Activated T-cell treated with anti-CD3 and anti-CD28 coated beads, Interleukin-2, amount 50 U/mL, for 4 hours (primary cell): Measurements from ENCODE around the gene GDNF. TPM values are rescaled to one million over a fixed set of nuclear protein-coding genes. Genes with fewer than 3 reads are reported as not detected.

Experiments
- ATAC-seq, 2 donors: fragments of 200-7000 bp; cut with Tn5 transposase; one replicate each; pipeline ENCODE4 v1.10.0; 2021
- DNase-seq: peaks from one replicate; pipeline ENCODE4 v3.0.0-alpha.2; 2020
- H3K27me3 Mint-ChIP-seq: one replicate; pipeline ENCODE4 v1.8.0; 2021; ENCODE audit warnings: low read depth, mixed read lengths
- H3K36me3 Mint-ChIP-seq: one replicate; pipeline ENCODE4 v1.8.0; 2022; ENCODE audit warnings: mixed read lengths; ENCODE audit not compliant: insufficient read depth
- H3K4me1 Mint-ChIP-seq: one replicate; pipeline ENCODE4 v1.8.0; 2021; ENCODE audit warnings: low read depth, mixed read lengths
- H3K4me3 Mint-ChIP-seq: one replicate; pipeline ENCODE4 v1.8.0; 2021; ENCODE audit warnings: mild to moderate bottlenecking, moderate library complexity, mixed read lengths
- H3K9me3 Mint-ChIP-seq: one replicate; pipeline ENCODE4 v1.8.0; 2021; ENCODE audit warnings: mixed read lengths
- total RNA-seq, 3 donors: library from RNA; stranded (reverse); gene quantifications; one replicate each; pipeline ENCODE4 v1.2.1, GENCODE V29; 2021

Gene GDNF
- total RNA-seq, 3 donors from 2014 or later = not detected

DNA sequence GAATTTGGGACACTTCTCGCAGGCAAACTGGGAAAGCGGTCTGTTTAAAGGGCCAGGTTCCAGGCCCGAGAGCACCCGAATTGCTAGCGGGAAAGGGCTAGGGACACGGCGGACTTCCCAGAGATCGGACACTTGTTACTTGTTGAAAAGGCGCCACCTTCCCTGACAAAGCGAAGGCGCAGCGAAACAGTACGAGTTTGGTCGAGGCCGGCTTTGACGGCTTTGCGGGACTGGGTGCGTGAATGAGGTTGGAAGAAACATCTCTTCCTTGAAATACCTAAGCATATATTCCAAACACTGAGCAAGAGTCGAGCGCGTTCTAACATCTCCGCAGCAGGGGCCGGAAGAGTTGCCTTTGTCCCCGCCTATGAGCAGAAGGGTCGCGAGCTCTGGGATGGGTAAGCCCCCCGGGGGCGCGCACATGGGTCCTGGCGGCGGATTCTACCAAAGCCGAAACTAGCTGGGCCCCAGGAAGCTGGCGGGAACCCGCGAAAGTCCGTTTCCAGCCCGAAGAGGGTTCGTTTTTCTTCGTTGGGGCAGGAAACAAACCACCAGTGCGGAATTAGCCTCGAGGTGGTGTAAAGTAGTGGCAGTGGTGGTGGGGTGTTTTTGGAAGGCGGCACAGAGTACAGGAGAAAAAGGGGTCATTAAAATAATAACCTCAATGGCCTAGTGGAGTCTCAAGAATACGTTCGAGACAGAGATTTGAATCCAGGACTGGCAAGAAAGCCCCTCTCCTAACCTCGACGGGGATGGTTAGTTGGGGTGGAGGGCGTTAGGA, 1.5 kb downstream of the GDNF start:
- ATAC-seq (no peak), DNase-seq (no peak)
- H3K36me3 Mint-ChIP-seq = peaks cover 2% of the 10 kb centered on the region
- H3K9me3 Mint-ChIP-seq = no peaks in the 10 kb centered on the region
- peak overlapping the region; percentile 37 for H3K4me3 Mint-ChIP-seq
- H3K27me3 Mint-ChIP-seq = peaks cover 80% of the 10 kb centered on the region
- peaks cover 21% of the 10 kb centered on the region for H3K4me1 Mint-ChIP-seq

GRCh38 chr5:37837414-37838032, 2.3 kb downstream of the GDNF start:
- no peak for DNase-seq
- Mint-ChIP-seq H3K27me3 (peaks cover 85% of the 10 kb centered on the region), H3K9me3 (no peaks in the 10 kb centered on the region), H3K36me3 (peaks cover 2% of the 10 kb centered on the region), H3K4me3 (peak overlapping the region; percentile 37), H3K4me1 (peaks cover 21% of the 10 kb centered on the region)
- ATAC-seq = peak; percentile 26 to 32

DNA sequence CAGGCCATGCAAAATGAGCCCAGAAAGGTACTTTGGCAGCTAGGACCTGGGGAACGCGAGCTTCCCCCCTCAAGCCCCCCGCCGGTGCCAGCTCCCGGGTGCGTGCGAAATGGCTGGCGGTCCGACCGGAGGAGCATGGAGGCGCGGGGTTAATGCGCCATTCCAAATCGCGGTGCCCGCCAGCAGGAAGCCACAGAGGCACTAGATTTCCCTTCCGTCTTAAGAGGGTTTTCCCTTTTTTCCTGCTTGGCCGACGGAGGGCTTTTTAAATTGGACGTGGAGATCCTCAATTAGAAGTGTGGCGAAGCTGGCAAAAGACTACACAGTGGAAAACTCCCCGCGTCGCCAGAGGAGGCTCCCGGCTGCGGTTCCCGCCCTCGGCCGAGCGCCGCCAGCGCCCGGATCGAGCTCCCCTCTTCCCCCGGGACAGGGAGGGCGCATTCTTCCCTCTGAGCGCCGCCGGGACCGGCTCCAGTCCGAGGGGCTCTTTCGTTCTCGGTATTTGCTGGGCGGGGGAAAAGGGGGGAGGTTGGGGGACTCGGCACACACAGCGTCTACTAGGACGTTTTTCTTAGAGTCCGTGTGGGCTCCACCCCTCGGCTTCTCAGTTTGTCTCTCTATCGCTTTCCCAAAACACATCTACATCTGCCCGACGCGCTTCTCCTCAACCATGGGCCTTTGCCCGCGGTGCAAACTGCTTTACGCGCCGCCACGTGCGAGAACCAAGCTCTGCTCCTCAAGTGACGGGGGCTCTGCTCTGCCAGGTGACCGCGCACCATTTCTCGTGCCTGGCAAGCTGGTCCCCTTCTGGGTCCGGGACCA, 3.0 kb downstream of the GDNF start:
- DNase-seq (no peak), ATAC-seq (no peak)
- Mint-ChIP-seq H3K9me3 (no peaks in the 10 kb centered on the region), H3K36me3 (peaks cover 2% of the 10 kb centered on the region), H3K4me1 (peaks cover 21% of the 10 kb centered on the region), H3K4me3 (peak overlapping the region; percentile 6), H3K27me3 (peaks cover 84% of the 10 kb centered on the region)

DNA sequence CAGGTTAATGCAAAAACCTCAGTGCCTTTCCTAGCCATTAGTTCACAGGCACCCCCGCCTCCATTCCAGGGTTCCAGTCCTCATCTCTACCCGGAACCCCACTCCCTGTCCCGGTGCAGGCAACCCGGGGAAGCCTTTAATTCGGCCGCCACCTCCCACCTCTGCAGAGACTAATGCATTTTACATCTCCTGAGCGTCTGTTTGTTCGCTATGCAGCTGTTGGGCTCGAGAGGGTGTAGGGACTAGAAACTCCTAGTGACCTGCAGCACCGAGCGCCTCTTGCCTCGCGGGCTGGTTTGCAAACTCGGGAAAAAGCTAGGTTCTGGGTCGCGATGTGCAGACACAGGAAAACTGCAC, 3.6 kb downstream of the GDNF start:
- peaks cover 83% of the 10 kb centered on the region for H3K27me3 Mint-ChIP-seq
- H3K9me3 Mint-ChIP-seq = no peaks in the 10 kb centered on the region
- H3K36me3 Mint-ChIP-seq = peaks cover under 1% of the 10 kb centered on the region
- DNase-seq = no peak
- ATAC-seq = no peak
- peaks cover 21% of the 10 kb centered on the region for H3K4me1 Mint-ChIP-seq
- H3K4me3 Mint-ChIP-seq = no peak overlapping the region

GRCh38 chr5:37835380-37835973, 4.4 kb downstream of the GDNF start:
- Mint-ChIP-seq H3K9me3 (no peaks in the 10 kb centered on the region), H3K36me3 (no peaks in the 10 kb centered on the region), H3K4me3 (no peak overlapping the region), H3K27me3 (peaks cover 78% of the 10 kb centered on the region), H3K4me1 (peaks cover 21% of the 10 kb centered on the region)
- DNase-seq (no peak), ATAC-seq (no peak)

DNA sequence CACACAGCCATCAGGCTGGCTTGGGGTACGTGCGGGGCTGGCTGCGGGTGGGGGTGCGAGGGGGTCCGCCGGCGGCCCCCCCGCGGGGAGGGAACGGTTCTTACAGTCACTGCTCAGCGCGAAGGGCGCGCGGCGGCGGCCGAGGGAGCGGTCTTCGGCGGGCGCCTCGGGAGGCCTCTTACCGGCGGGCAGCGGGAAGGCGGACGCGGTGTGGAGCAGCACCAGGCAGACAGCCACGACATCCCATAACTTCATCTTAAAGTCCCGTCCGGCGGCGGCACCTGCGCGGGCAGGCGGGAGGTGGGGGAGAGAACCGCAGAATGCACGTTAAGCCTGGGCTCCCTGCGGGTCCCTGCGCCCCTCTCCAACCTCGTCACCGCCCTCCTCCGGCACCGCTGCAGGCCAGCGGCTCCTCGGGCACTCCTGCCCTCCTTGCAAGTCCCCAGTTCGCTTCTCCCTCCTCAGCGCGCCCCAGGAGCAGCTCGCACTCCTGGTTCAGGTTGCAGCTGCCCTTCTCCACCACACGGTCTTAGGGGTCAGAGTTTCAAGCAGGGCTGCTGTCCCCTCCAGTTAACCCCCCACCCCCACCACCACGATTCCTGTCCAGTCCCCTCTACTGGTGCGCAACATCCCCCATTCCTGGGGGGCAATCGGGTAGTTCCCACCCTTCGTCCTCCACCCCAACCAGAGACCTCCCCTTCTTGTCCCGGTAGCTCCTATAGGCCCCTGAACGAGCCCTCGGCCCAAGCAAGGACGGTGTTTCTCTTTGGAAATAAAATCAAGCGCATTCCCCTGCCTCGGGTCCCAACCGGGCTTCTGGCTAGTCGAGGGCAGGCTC, 5.1 kb downstream of the GDNF start:
- ATAC-seq (peak in 1 of 2 donors; percentile 13), DNase-seq (no peak)
- H3K4me1 Mint-ChIP-seq = peaks cover 21% of the 10 kb centered on the region
- no peak overlapping the region for H3K4me3 Mint-ChIP-seq
- no peaks in the 10 kb centered on the region for H3K36me3 Mint-ChIP-seq
- H3K9me3 Mint-ChIP-seq = no peaks in the 10 kb centered on the region
- H3K27me3 Mint-ChIP-seq = peaks cover 82% of the 10 kb centered on the region

DNA sequence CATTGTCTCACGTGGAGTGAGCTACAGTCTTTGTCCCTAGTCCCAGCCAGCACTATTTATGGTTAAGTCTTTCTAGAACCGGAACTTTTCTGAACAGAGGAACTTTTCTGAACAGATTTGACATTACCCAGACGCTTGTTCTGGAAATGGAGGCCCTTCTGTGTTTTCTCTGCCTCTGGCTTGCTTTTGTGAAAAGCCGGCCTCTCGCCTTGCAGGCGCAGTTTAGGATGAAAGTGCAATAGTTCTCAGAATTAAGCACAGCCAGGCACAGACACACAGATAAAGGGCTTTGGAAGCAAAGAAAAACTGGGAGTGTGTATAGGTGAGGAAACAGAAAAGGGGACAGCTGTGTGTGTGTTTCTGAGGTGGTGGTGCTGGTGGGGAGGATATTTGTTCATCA, 5.9 kb downstream of the GDNF start:
- no peaks in the 10 kb centered on the region for H3K36me3 Mint-ChIP-seq
- H3K27me3 Mint-ChIP-seq = peaks cover 83% of the 10 kb centered on the region
- peaks cover 21% of the 10 kb centered on the region for H3K4me1 Mint-ChIP-seq
- ATAC-seq (no peak), DNase-seq (no peak)
- H3K4me3 Mint-ChIP-seq = no peak overlapping the region
- H3K9me3 Mint-ChIP-seq = no peaks in the 10 kb centered on the region

GRCh38 chr5:37831821-37832534, 7.9 kb downstream of the GDNF start:
- Mint-ChIP-seq H3K4me1 (peaks cover under 1% of the 10 kb centered on the region), H3K4me3 (no peak overlapping the region), H3K36me3 (no peaks in the 10 kb centered on the region), H3K9me3 (no peaks in the 10 kb centered on the region), H3K27me3 (peaks cover 65% of the 10 kb centered on the region)
- ATAC-seq = no peak
- no peak for DNase-seq

DNA sequence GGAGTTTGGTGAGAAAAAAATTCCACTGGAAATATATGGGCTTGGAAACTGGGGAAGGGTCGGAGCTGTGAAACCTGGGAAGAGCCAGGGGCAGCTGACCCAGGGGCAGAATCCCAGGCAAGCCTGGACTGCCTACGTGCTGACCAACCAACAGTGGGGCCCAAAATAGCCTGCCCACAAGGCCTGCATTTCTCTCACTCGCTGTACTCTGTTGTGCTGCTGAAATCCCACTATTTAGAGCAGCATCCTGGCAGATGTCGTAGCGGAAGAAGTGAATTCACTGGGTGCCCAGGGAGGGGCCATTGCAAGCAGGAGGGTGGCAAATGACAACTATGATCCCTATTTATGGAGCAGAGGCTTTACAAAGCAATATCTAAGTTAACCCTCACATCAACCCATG, 9.5 kb downstream of the GDNF start:
- no peaks in the 10 kb centered on the region for H3K4me1 Mint-ChIP-seq
- no peak for ATAC-seq
- DNase-seq = no peak
- H3K36me3 Mint-ChIP-seq = no peaks in the 10 kb centered on the region
- H3K4me3 Mint-ChIP-seq = no peak overlapping the region
- no peaks in the 10 kb centered on the region for H3K9me3 Mint-ChIP-seq
- H3K27me3 Mint-ChIP-seq = peaks cover 54% of the 10 kb centered on the region

DNA sequence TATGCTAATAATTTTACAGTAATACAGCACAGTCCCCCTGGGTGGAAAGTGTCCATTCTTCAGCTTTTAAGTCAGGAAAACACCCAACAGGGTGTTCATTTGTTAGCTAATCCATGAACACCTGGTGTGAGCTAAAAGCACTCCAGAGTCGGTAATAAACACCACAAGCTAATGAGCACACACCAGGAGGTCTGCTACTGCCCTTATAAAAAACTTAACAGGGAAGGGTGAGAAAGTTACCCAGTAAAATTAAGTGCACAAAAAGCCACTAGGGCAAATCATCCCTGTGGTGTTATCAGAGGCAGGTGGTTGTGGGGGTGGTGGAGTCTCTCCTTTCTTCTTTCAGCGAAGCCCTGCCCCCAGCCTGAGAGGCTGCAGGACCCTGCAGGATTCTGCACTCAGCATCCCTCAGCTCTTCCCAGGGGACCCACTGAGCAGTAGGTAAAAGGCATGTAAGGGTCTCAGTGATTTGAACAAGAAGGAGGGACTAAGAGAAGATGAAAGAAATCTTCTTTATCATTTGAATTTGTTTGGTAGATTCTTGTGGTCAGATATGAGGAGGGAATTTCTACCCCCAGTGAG, 14.4 kb downstream of the GDNF start:
- DNase-seq (no peak), ATAC-seq (no peak)
- Mint-ChIP-seq H3K27me3 (peaks cover 22% of the 10 kb centered on the region), H3K4me3 (no peak overlapping the region), H3K4me1 (no peaks in the 10 kb centered on the region), H3K36me3 (no peaks in the 10 kb centered on the region), H3K9me3 (no peaks in the 10 kb centered on the region)

DNA sequence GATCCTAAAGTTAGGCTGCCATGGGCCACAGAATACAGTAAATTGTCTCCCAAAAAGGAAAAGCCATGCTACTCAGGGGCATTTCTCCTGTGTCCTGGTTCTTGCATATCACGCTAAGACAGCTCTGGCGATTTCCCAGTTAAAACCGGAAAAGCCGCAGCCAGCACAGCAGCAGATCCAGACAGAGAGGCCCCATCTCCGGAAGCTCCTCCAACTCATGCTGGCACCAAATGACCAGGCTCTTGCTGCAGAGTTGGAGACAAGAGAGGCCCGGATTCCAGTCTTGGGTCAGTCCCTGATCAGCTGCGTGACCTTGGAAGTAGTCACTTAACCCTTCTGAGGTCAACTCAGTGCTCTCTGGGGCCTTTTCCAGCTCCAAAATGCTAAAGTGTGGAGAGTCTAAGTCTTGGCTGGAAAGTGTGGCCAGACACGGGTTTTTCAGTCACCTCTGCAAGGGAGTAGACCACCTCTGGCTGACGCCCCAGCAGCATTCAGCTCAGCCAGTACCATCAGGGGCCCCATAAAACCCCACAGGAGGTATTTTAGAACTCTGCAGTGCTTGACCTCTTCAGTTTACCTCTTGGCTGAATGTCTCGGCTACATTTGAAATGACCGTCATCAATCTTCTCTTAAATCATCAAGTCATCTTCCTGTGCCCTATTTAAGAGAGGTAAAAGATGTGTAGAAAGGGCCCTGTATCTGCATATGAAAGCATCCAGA, 16.2 kb downstream of the GDNF start:
- Mint-ChIP-seq H3K9me3 (no peaks in the 10 kb centered on the region), H3K4me1 (no peaks in the 10 kb centered on the region), H3K4me3 (no peak overlapping the region), H3K36me3 (no peaks in the 10 kb centered on the region), H3K27me3 (peaks cover 11% of the 10 kb centered on the region)
- ATAC-seq (no peak), DNase-seq (no peak)

GRCh38 chr5:37816883-37817282, 23.0 kb downstream of the GDNF start:
- no peak for ATAC-seq
- no peak overlapping the region for H3K4me3 Mint-ChIP-seq
- DNase-seq = no peak
- no peaks in the 10 kb centered on the region for H3K4me1 Mint-ChIP-seq
- H3K27me3 Mint-ChIP-seq = peaks cover 12% of the 10 kb centered on the region
- H3K9me3 Mint-ChIP-seq = no peaks in the 10 kb centered on the region
- H3K36me3 Mint-ChIP-seq = no peaks in the 10 kb centered on the region
